Activated naive CD4-positive, alpha-beta T cell treated with anti-CD3 and anti-CD28 coated beads for 36 hours (primary cell): ENCODE results near the gene FGF3. TPM values are rescaled to one million over a fixed set of nuclear protein-coding genes. Genes with fewer than 3 reads are reported as not detected.

Experiments
- CTCF ChIA-PET: fragments of 350-600 bp; sonication (Branson Sonifier 250); formaldehyde crosslinking; loops from one replicate; lab custom pipeline; 2021; ENCODE audit warnings: antibody characterized with exemption; lab: Charles Lee
- DNase-seq: peaks from one replicate; pipeline ENCODE4 v3.0.0-alpha.2; 2020
- H3K27ac Mint-ChIP-seq: one replicate; pipeline ENCODE4 v1.8.0; 2021; ENCODE audit warnings: mild to moderate bottlenecking, mixed read lengths
- H3K27me3 Mint-ChIP-seq: one replicate; pipeline ENCODE4 v1.8.0; 2021; ENCODE audit warnings: low read depth, mixed read lengths
- H3K36me3 Mint-ChIP-seq: one replicate; pipeline ENCODE4 v1.8.0; 2021; ENCODE audit warnings: low read depth, mixed read lengths
- H3K4me1 Mint-ChIP-seq: one replicate; pipeline ENCODE4 v1.8.0; 2021; ENCODE audit warnings: low read depth, mixed read lengths
- H3K4me3 Mint-ChIP-seq: one replicate; pipeline ENCODE4 v1.8.0; 2021; ENCODE audit warnings: mild to moderate bottlenecking, moderate library complexity, mixed read lengths
- H3K9me3 Mint-ChIP-seq: one replicate; pipeline ENCODE4 v1.8.0; 2021; ENCODE audit warnings: mixed read lengths
- intact Hi-C: fragments of 100-400 bp; cut with micrococcal nuclease; formaldehyde crosslinking; loops from one replicate; pipeline ENCODE4 v1.15.1; 2023
- total RNA-seq, 2 experiments: library from RNA; stranded (reverse); gene quantifications; one replicate each; pipeline ENCODE4 v1.2.3, GENCODE V29; 2021

Gene FGF3
- total RNA-seq, 2 experiments from 2014 or later: not detected

DNA sequence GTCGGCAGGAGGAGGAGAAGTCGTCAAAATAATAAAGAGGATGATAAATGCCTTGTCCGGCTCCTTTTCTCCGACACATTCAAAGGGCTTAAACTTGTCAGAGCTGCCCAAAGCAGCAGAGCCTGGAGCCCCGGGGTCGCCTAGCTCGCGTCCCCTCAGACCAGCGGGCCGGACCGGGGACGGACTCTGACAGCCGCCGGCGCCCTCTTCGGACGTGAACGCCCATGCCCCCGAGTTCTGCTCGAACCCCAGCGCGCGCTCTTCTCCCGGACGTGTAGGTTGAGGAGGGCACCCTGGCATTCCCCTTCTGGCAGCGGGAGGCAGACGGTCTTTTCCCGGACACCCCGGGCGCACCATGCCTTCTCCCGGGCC lies 999 bp downstream of the FGF3 start:
- Mint-ChIP-seq H3K27me3 (peaks cover 37% of the 10 kb centered on the region), H3K9me3 (no peaks in the 10 kb centered on the region), H3K27ac (no peak overlapping the region), H3K36me3 (no peaks in the 10 kb centered on the region), H3K4me3 (no peak overlapping the region), H3K4me1 (no peaks in the 10 kb centered on the region)
- CTCF ChIA-PET: no interaction called here
- DNase-seq: no peak
- intact Hi-C loops: no loop called here

DNA sequence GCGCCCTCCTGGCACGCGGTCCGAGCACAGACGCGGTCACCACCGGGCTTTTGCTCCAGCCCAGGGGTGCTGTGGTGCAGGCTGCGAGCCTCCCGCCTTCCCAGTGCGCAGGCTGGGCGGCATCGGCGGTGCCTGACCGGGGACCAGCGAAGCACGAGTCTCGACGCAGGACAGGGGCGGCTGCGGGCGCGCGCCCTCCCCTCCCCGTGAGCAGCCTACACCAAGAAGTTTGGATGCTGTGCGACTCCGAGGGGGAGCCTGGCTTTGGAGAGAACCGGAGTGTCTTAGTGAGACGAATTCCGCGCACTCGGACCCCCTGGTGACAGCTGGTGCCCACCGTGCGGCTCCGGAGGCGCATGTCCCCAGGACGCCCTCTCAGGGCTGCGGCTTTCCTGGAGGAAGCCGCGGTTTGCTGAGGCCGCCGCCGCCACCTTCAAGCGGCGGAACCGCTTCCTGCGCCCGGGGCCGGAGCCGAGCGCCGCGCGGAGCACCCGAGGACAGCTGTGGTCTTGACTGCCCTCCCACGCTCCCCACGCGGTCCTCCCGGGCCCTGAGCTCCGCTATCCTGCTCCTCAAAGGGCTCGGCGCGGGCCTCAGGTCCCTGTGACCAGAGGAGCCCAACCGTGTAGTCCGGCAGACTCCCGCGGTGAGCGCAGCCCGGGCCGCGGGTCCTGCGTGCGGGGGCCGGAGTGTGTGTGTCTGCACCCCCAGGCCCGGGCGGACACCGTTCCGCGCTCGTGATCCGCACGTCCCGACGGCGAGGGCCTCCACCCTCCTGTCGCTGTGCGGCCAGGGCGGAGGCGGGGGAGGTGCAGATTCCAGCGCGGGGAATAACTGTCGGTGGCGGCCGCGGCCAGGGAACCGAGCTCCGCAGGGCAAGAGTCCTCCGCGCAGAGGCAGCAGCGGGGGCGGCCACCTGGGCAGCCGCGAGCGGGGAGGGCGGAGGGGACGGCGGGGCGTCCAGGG lies 1.7 kb downstream of the FGF3 start:
- Mint-ChIP-seq H3K27ac (no peak overlapping the region), H3K27me3 (peaks cover 33% of the 10 kb centered on the region), H3K4me1 (no peaks in the 10 kb centered on the region), H3K4me3 (no peak overlapping the region), H3K9me3 (no peaks in the 10 kb centered on the region), H3K36me3 (no peaks in the 10 kb centered on the region)
- intact Hi-C loops: no loop called here
- CTCF ChIA-PET: no interaction called here
- no peak for DNase-seq

DNA sequence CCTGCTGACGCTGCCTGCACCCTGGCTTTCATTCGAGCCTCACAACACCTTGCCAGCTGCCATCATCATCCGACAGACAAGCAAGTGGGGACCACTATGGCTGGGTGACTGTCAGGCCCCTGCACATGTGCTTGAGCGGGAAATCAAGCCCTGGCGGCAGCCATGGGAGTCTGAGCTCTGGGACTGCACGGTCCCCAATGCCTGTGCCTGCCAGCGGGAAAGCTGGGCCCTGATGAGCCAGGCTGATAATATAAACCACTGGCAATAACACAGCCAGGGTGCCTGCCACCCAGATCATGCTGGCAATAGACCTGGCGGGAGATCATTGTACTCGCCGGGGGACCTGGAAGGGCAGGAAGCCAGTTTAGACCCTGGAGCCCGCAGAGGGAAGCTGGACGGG lies 2.5 kb downstream of the FGF3 start:
- CTCF ChIA-PET: no interaction called here
- H3K4me1 Mint-ChIP-seq: no peaks in the 10 kb centered on the region
- H3K36me3 Mint-ChIP-seq: no peaks in the 10 kb centered on the region
- H3K27ac Mint-ChIP-seq: no peak overlapping the region
- intact Hi-C loops: no loop called here
- H3K27me3 Mint-ChIP-seq: peaks cover 27% of the 10 kb centered on the region
- H3K9me3 Mint-ChIP-seq: no peaks in the 10 kb centered on the region
- no peak overlapping the region for H3K4me3 Mint-ChIP-seq
- DNase-seq: no peak

DNA sequence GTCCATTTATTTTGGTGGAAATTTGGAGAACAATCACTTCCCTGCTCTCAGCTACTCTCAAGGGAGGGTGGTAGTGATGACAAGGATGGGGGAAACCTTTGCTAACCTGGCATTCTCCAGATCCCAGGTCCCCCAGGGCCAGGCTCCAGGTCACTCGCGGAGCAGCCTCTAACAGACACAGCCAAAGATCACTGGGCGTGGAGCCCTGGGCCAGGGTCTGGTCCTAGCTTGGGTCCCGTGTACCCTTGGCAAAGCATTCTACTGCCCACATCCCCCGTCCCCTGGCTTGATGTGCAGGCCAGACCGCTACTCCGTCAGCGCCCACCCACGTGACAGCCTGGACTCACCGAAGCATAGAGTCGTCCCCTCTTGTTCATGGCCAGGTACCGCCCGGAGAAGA lies 3.2 kb downstream of the FGF3 start:
- Mint-ChIP-seq H3K36me3 (no peaks in the 10 kb centered on the region), H3K27ac (no peak overlapping the region), H3K4me3 (no peak overlapping the region), H3K9me3 (no peaks in the 10 kb centered on the region), H3K27me3 (peaks cover 23% of the 10 kb centered on the region), H3K4me1 (no peaks in the 10 kb centered on the region)
- CTCF ChIA-PET: interaction anchor here (0.8 kb wide), 1 partner anchor 104 kb away, joined by 3 read pairs; no protein-coding TSS in a partner anchor
- no peak for DNase-seq
- intact Hi-C loops: no loop called here

DNA sequence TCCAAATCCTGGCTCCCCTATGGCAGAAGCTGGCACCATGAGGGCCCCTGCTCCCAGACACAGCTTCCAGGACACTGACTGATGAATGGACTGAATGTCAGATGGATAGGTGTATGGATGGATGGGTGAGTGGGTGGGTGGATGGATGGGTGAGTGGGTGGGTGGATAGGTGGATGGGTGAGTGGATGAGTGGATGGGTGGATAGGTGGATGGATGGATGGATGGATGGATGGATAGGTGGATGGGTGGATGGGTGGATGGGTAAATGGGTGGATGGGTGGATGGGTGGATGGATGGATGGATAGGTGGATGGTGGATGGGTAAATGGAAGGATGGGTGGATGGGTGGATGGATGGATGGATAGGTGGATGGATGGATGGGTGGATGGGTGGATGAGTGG lies 4.3 kb downstream of the FGF3 start:
- Mint-ChIP-seq H3K9me3 (no peaks in the 10 kb centered on the region), H3K4me3 (no peak overlapping the region), H3K27me3 (peaks cover 17% of the 10 kb centered on the region), H3K4me1 (no peaks in the 10 kb centered on the region), H3K36me3 (no peaks in the 10 kb centered on the region), H3K27ac (no peak overlapping the region)
- intact Hi-C loops: no loop called here
- DNase-seq: no peak
- CTCF ChIA-PET: no interaction called here

DNA sequence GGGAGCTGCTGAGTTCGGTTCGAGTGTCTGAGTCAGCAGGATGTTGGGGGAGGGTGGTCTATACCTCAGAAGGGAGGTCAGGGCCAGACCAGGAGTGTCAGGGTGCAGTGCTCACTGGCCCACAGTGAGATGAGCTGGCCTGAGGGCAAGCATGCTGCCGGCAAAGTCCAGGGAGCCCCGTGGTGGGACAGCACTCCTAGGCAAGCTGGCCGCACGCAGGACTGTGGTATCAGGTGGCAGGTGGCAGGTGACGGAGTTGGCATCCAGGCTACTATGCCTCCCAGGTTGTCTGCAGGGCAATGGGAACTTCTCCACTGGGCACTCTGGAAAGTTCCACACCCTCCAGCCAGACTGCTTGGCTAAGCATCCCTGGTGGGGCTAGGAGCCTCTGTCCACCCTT lies 4.8 kb downstream of the FGF3 start:
- no peaks in the 10 kb centered on the region for H3K9me3 Mint-ChIP-seq
- H3K36me3 Mint-ChIP-seq: no peaks in the 10 kb centered on the region
- CTCF ChIA-PET: no interaction called here

DNA sequence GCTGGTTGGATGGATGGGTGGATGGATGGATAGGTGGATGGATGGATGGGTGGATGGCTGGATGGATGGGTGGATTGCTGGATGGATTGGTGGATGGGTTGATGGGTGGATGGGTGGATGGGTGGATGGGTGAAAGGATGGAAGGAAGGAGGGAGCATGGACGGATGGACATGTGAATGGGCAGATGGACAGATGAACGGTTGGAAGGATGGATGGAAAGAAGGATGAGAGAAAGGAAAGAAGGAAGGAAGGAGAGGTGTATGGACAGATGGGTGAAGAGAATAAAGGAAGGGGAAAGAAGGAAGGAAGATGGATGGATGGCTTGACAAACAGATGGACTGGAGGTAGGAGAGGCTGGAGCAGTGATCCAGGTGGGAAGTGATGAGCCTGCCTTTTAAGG lies 5.4 kb downstream of the FGF3 start:
- CTCF ChIA-PET: no interaction called here
- H3K4me1 Mint-ChIP-seq: no peaks in the 10 kb centered on the region
- peaks cover 14% of the 10 kb centered on the region for H3K27me3 Mint-ChIP-seq
- H3K4me3 Mint-ChIP-seq: no peak overlapping the region
- no peak overlapping the region for H3K27ac Mint-ChIP-seq
- H3K36me3 Mint-ChIP-seq: no peaks in the 10 kb centered on the region
- intact Hi-C loops: no loop called here
- DNase-seq: no peak
- H3K9me3 Mint-ChIP-seq: no peaks in the 10 kb centered on the region

More for the DNA sequence above, 4.8 kb downstream of the FGF3 start:
- no peaks in the 10 kb centered on the region for H3K4me1 Mint-ChIP-seq
- no peak overlapping the region for H3K27ac Mint-ChIP-seq
- H3K27me3 Mint-ChIP-seq: peaks cover 14% of the 10 kb centered on the region
- DNase-seq: no peak
- no peak overlapping the region for H3K4me3 Mint-ChIP-seq
- intact Hi-C loops: no loop called here

DNA sequence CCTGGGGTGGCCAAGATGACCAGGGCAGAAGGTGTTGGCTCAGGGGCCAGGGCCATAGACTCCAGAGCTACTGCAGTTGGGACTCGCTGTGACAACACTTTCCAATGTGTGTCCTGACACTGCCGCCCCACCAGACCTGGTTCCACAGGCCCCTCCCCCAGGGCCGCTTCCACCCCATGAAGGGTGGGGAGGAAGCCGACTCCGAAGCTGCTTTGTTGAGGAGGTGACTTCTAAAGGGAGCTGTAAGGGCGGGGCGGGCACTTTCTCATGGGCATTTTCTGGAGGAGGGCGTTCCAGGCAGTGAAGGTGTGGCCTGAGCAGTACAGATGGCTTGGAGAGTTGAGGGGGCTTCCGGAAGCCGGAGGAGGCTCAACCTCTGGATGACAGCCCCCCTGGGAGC lies 6.3 kb downstream of the FGF3 start:
- peaks cover 16% of the 10 kb centered on the region for H3K27me3 Mint-ChIP-seq
- H3K36me3 Mint-ChIP-seq: no peaks in the 10 kb centered on the region
- CTCF ChIA-PET: no interaction called here
- intact Hi-C loops: no loop called here
- DNase-seq: no peak
- no peaks in the 10 kb centered on the region for H3K9me3 Mint-ChIP-seq
- no peak overlapping the region for H3K4me3 Mint-ChIP-seq
- no peak overlapping the region for H3K27ac Mint-ChIP-seq
- H3K4me1 Mint-ChIP-seq: no peaks in the 10 kb centered on the region

DNA sequence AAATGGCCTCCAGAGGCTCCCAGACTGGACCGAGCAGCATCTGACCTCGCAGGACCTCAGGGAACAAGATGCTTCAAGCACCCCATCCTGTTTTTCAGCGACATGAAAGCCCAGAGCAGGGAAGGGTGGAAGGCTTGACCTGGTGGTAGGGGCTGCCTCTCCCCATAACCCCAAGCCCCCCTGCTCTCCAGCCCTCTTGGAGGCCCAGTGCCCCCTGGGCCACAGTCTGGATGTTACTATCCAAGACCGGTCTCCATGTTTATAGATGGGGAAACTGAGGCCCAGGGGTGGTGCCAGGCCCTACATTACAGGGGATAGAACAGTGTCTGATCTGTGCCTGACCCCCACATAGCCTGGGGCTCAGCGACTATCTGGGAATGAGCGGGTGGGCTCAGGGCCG lies 7.0 kb downstream of the FGF3 start:
- intact Hi-C loops: no loop called here
- Mint-ChIP-seq H3K27me3 (peaks cover 16% of the 10 kb centered on the region), H3K36me3 (no peaks in the 10 kb centered on the region), H3K27ac (no peak overlapping the region), H3K4me1 (no peaks in the 10 kb centered on the region), H3K4me3 (no peak overlapping the region), H3K9me3 (no peaks in the 10 kb centered on the region)
- no peak for DNase-seq
- CTCF ChIA-PET: no interaction called here

DNA sequence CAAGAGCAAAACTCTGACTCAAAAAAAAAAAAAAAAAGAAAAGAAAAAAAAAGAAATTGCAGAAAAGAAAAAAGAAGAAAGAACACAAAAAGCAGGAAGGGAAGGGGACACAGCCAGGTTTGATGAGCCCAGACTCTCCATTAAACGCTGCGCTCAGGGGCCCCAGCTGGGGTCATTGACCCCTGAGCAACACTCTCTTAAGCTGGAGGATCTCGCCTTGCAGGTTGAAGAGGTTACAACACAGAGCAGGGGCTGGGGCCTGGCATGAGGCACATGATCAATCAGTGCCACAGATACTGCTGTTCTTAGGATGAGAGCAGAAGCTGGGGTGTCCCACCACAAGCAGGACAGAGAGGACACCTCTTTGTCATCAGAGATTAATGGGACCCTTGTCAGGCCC lies 7.8 kb downstream of the FGF3 start:
- no peak for DNase-seq
- CTCF ChIA-PET: no interaction called here

DNA sequence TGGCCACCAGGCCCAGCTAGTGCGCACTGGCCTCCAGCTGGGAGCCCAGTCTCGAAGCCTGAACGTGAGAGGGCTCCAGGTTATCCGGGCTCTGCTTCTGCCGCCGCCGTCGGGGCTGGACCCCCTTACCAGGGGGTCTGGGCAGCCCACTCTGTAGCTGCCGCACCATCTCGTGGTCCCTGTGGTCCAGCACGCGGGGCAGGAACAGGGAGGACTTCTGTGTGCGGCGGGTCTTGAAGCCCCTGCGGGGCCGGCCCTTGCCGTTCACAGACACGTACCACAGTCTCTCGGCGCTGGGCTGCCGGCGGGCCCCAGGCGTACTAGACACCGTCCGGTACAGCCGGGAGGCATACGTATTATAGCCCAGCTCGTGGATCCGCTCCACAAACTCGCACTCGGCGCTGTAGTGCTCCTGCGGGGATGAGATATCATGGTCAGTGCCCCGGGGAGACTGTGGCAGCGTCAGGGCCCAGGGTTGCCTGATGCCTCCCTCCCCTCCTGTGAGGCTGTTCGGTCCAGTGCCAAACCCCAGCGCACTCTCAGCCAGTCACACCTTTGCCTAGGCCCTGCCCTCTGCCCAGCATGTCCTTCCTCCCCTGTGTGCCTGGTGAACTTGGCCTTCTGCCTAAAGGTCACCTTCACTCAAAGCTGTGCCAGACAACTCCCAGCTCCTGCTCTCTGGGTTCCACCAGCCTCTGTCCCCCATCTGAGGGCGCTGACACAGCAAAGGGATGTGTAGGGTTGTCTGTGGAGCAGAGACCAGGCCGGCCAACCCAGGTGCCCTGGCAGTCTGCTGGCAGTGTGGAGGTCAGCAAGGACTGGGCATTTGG lies 8.7 kb downstream of the FGF3 start:
- H3K4me1 Mint-ChIP-seq: no peaks in the 10 kb centered on the region
- H3K27ac Mint-ChIP-seq: no peak overlapping the region
- intact Hi-C loops: no loop called here
- H3K36me3 Mint-ChIP-seq: no peaks in the 10 kb centered on the region
- CTCF ChIA-PET: no interaction called here
- H3K9me3 Mint-ChIP-seq: no peaks in the 10 kb centered on the region
- H3K27me3 Mint-ChIP-seq: peaks cover 7% of the 10 kb centered on the region
- DNase-seq: no peak
- no peak overlapping the region for H3K4me3 Mint-ChIP-seq

More for the DNA sequence above, 7.8 kb downstream of the FGF3 start:
- Mint-ChIP-seq H3K9me3 (no peaks in the 10 kb centered on the region), H3K27ac (no peak overlapping the region), H3K4me1 (no peaks in the 10 kb centered on the region), H3K36me3 (no peaks in the 10 kb centered on the region), H3K4me3 (no peak overlapping the region), H3K27me3 (peaks cover 11% of the 10 kb centered on the region)
- intact Hi-C loops: no loop called here

DNA sequence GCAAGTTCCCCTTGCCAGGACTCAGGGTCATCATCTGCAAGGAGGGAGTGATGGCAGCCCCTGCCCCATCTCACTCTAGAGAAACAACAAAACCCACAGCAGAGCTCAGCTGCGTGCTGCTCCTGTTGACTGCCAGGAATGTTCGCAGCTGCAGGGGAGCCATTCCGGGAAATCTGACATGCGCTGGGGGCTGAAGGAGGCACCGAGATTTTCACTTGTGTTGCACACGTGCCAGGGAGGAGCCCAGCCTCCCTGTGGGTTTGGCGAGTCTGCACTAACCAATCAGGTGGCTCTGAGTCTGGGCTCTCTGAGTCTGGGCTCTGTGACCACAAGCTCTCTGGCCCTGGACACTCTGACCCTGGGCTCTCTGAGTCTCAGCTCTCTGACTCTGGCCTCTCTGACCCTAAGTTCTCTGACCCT lies 10.5 kb downstream of the FGF3 start:
- no peaks in the 10 kb centered on the region for H3K9me3 Mint-ChIP-seq
- H3K4me3 Mint-ChIP-seq: no peak overlapping the region
- peaks cover 3% of the 10 kb centered on the region for H3K27me3 Mint-ChIP-seq
- H3K36me3 Mint-ChIP-seq: no peaks in the 10 kb centered on the region
- no peaks in the 10 kb centered on the region for H3K4me1 Mint-ChIP-seq
- CTCF ChIA-PET: interaction anchor here (0.6 kb wide), 1 partner anchor 747 kb away, joined by 3 read pairs; no protein-coding TSS in a partner anchor
- H3K27ac Mint-ChIP-seq: no peak overlapping the region
- intact Hi-C loops: no loop called here
- no peak for DNase-seq
